ENCODE measurements around the gene ZNF426. TPM values are rescaled to one million over a fixed set of nuclear protein-coding genes. Genes with fewer than 3 reads are reported as not detected.

Gene ZNF426
- total RNA-seq, 3 donors from 2014 or later (not counting 1 experiment from before 2014, with no cell fraction given): 14.1 to 17.3 (median 14.4) TPM

DNA sequence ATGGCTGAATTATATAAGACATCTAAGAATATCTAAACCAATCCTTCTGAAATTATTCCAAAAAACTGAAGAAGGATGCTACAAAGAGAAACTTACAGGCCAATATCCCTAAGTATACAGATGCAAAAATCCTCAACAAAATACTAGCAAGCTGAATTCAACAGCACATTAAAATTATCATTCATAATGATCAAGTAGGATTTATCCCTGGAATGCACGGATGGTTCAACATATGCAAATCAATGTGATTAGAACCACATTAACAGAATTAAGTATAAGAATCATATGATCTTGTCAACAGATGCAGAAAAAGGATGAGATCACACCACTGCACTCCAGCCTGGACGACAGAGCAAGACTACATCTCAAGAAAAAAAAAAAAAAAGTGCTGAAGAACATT, 53.3 kb downstream of the ZNF426 start:
- no peaks in the 10 kb centered on the region for H3K27me3 ChIP-seq (ENCODE audit: control insufficient read depth, insufficient read depth, low read length)
- Mint-ChIP-seq H3K4me1 (no peaks in the 10 kb centered on the region), H3K27me3 (ENCODE audit: low read depth in 2 of 2) (no peaks in the 10 kb centered on the region), H3K4me3 (no peak overlapping the region), H3K27ac (no peak overlapping the region), H3K36me3 (peaks cover 14% of the 10 kb centered on the region), H3K9me3 (peaks cover 7 to 10% of the 10 kb centered on the region in 2 donors)
- no peaks in the 10 kb centered on the region for H3K36me3 ChIP-seq (ENCODE audit: control insufficient read depth, insufficient read depth, low read length)
- H3K4me1 ChIP-seq (ENCODE audit: control insufficient read depth, insufficient read depth, low read length): no peaks in the 10 kb centered on the region
- no peak overlapping the region for H3K27ac ChIP-seq (ENCODE audit: low read length)
- DNase-seq (no peak), ATAC-seq (no peak)
- TF ChIP-seq, protein P1, sequence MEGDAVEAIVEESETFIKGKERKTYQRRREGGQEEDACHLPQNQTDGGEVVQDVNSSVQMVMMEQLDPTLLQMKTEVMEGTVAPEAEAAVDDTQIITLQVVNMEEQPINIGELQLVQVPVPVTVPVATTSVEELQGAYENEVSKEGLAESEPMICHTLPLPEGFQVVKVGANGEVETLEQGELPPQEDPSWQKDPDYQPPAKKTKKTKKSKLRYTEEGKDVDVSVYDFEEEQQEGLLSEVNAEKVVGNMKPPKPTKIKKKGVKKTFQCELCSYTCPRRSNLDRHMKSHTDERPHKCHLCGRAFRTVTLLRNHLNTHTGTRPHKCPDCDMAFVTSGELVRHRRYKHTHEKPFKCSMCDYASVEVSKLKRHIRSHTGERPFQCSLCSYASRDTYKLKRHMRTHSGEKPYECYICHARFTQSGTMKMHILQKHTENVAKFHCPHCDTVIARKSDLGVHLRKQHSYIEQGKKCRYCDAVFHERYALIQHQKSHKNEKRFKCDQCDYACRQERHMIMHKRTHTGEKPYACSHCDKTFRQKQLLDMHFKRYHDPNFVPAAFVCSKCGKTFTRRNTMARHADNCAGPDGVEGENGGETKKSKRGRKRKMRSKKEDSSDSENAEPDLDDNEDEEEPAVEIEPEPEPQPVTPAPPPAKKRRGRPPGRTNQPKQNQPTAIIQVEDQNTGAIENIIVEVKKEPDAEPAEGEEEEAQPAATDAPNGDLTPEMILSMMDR (IDR thresholded peaks at IDR 0.05): no peak
- WGBS (ENCODE audit: insufficient coverage): 88% methylated on average over 2 of the region's 2 CpGs
- H3K9me3 ChIP-seq (ENCODE audit: control insufficient read depth, insufficient read depth, low read length): peaks cover 40% of the 10 kb centered on the region
- no peak overlapping the region for H3K4me3 ChIP-seq (ENCODE audit: low read length)
- intact Hi-C loops (cut with micrococcal nuclease): no loop called here

DNA sequence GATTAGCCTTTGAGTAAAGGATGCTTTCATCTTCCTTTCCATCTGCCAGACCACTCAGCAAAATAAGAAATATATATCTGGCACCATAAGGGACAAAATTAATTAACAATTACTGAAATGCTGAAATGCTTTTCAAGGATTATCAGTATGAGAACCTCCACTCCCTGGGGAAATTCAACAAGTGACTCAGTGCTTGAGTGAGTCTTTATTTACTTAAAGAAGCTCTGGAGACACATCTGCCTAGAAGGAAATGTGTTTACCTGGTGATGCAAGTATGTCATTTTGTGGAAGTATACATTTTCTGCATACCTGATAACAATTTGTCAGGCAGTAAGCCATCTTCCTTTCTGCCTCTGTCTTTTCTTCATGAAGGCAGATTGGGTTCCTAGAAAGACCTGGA, 63.5 kb downstream of the ZNF426 start:
- intact Hi-C loops (cut with micrococcal nuclease): no loop called here
- peaks cover 0 to 3% of the 10 kb centered on the region in 2 donors for H3K27me3 Mint-ChIP-seq (ENCODE audit: low read depth in 2 of 2)

More for the DNA sequence above, 63.5 kb downstream of the ZNF426 start:
- no peak overlapping the region for H3K27ac Mint-ChIP-seq
- H3K4me3 Mint-ChIP-seq: no peak overlapping the region
- peaks cover 11 to 18% of the 10 kb centered on the region in 2 donors for H3K9me3 Mint-ChIP-seq
- Histone ChIP-seq H3K4me3 (ENCODE audit: low read length) (no peak overlapping the region), H3K27ac (ENCODE audit: low read length) (no peak overlapping the region), H3K9me3 (ENCODE audit: control insufficient read depth, insufficient read depth, low read length) (peaks cover 14% of the 10 kb centered on the region), H3K4me1 (ENCODE audit: control insufficient read depth, insufficient read depth, low read length) (no peaks in the 10 kb centered on the region), H3K27me3 (ENCODE audit: control insufficient read depth, insufficient read depth, low read length) (no peaks in the 10 kb centered on the region), H3K36me3 (ENCODE audit: control insufficient read depth, insufficient read depth, low read length) (no peaks in the 10 kb centered on the region)
- DNase-seq (no peak), ATAC-seq (no peak)
- H3K4me1 Mint-ChIP-seq: no peaks in the 10 kb centered on the region
- TF ChIP-seq, protein P1 (IDR thresholded peaks at IDR 0.05): no peak
- H3K36me3 Mint-ChIP-seq: peaks cover 26% of the 10 kb centered on the region

Other genes starting within 250 kb of the ZNF426 start
- gene ZNF699, start 228.8 kb downstream of the ZNF426 start, total RNA-seq: 10 to 100 TPM; 13.4 to 15.3 (median 15.2) TPM
- gene ZNF559, start 214.5 kb downstream of the ZNF426 start, total RNA-seq: 10 to 100 TPM; 10.0 to 20.5 (median 11.4) TPM
- gene ZNF177, start 175.6 kb downstream of the ZNF426 start, total RNA-seq: 1 to 10 TPM in 2 of 3 donors, under 1 TPM in 1; 0.31 to 1.5 (median 1.2) TPM
- 100 to 1,000 TPM in 2 of 3 donors, 10 to 100 TPM in 1; 89.9 to 108 (median 104) TPM for gene ZNF266, start 103.1 kb downstream of the ZNF426 start, total RNA-seq
- gene ZNF560, start 40.0 kb downstream of the ZNF426 start, total RNA-seq: not detected
- 10 to 100 TPM; 32.9 to 35.7 (median 33.1) TPM for gene ZNF121, start 45.9 kb upstream of the ZNF426 start, total RNA-seq
- gene ZNF561, start 82.6 kb upstream of the ZNF426 start, total RNA-seq: 10 to 100 TPM; 32.2 to 47.3 (median 36.9) TPM
- 10 to 100 TPM; 21.6 to 25.3 (median 23.1) TPM for gene ZNF562, start 136.5 kb upstream of the ZNF426 start, total RNA-seq
- gene ZNF846, start 230.1 kb upstream of the ZNF426 start, total RNA-seq: 10 to 100 TPM in 2 of 3 donors, 1 to 10 TPM in 1; 9.8 to 15.6 (median 12.8) TPM